Activated T-cell treated with anti-CD3 and anti-CD28 coated beads, Interleukin-2, amount 50 U/mL, for 4 hours (primary cell): ENCODE measurements around the gene MDK. TPM values are rescaled to one million over a fixed set of nuclear protein-coding genes. Genes with fewer than 3 reads are reported as not detected.

Experiments used
- ATAC-seq, 2 donors: fragments of 200-7000 bp; cut with Tn5 transposase; one replicate each; pipeline ENCODE4 v1.10.0; 2021
- DNase-seq: peaks from one replicate; pipeline ENCODE4 v3.0.0-alpha.2; 2020
- H3K27me3 Mint-ChIP-seq: one replicate; pipeline ENCODE4 v1.8.0; 2021; ENCODE audit warnings: low read depth, mixed read lengths
- H3K36me3 Mint-ChIP-seq: one replicate; pipeline ENCODE4 v1.8.0; 2022; ENCODE audit warnings: mixed read lengths; ENCODE audit not compliant: insufficient read depth
- H3K4me1 Mint-ChIP-seq: one replicate; pipeline ENCODE4 v1.8.0; 2021; ENCODE audit warnings: low read depth, mixed read lengths
- H3K4me3 Mint-ChIP-seq: one replicate; pipeline ENCODE4 v1.8.0; 2021; ENCODE audit warnings: mild to moderate bottlenecking, moderate library complexity, mixed read lengths
- H3K9me3 Mint-ChIP-seq: one replicate; pipeline ENCODE4 v1.8.0; 2021; ENCODE audit warnings: mixed read lengths
- total RNA-seq, 3 donors: library from RNA; stranded (reverse); gene quantifications; one replicate each; pipeline ENCODE4 v1.2.1, GENCODE V29; 2021

The MDK gene
- total RNA-seq, 3 donors from 2014 or later: 2.1 to 3.0 (median 2.9) TPM

- Mint-ChIP-seq H3K9me3 (no peaks in the 10 kb centered on the region), H3K4me1 (peaks cover 74% of the 10 kb centered on the region), H3K27me3 (no peaks in the 10 kb centered on the region), H3K4me3 (peak overlapping the region; percentile 22), H3K36me3 (peaks cover 4% of the 10 kb centered on the region)
- ATAC-seq (no peak), DNase-seq (no peak)
Measured at GRCh38 chr11:46357483-46357936, 24.0 kb upstream of the MDK start.

GRCh38 chr11:46359953-46360352, 21.5 kb upstream of the MDK start:
- H3K4me1 Mint-ChIP-seq: peaks cover 72% of the 10 kb centered on the region
- DNase-seq: no peak
- H3K4me3 Mint-ChIP-seq: no peak overlapping the region

DNA sequence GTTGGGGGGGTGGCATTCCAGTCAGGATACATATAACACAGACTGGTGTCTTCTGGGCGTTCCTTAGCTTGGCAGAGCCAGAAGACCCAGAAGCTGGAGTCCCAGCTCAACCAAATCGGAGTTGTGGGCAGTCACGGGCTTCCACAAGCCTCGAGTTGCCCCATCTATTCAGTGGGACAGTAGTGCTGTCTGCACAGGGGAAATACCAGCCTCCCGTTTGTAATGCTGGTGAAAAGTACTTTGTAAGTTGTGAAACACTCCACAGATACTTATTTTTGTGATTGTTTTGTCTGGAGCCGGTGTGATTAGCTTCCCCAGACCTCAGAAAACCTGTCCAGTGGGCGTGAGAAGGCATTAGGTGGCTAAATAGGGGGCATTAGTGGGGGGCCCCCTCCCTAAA, 20.6 kb upstream of the MDK start:
- H3K4me1 Mint-ChIP-seq: peaks cover 75% of the 10 kb centered on the region
- ATAC-seq: peak; percentile 34 to 42
- no peaks in the 10 kb centered on the region for H3K9me3 Mint-ChIP-seq

More at GRCh38 chr11:46359953-46360352, 21.5 kb upstream of the MDK start:
- Mint-ChIP-seq H3K36me3 (peaks cover 5% of the 10 kb centered on the region), H3K27me3 (no peaks in the 10 kb centered on the region), H3K9me3 (no peaks in the 10 kb centered on the region)
- ATAC-seq: no peak

DNA sequence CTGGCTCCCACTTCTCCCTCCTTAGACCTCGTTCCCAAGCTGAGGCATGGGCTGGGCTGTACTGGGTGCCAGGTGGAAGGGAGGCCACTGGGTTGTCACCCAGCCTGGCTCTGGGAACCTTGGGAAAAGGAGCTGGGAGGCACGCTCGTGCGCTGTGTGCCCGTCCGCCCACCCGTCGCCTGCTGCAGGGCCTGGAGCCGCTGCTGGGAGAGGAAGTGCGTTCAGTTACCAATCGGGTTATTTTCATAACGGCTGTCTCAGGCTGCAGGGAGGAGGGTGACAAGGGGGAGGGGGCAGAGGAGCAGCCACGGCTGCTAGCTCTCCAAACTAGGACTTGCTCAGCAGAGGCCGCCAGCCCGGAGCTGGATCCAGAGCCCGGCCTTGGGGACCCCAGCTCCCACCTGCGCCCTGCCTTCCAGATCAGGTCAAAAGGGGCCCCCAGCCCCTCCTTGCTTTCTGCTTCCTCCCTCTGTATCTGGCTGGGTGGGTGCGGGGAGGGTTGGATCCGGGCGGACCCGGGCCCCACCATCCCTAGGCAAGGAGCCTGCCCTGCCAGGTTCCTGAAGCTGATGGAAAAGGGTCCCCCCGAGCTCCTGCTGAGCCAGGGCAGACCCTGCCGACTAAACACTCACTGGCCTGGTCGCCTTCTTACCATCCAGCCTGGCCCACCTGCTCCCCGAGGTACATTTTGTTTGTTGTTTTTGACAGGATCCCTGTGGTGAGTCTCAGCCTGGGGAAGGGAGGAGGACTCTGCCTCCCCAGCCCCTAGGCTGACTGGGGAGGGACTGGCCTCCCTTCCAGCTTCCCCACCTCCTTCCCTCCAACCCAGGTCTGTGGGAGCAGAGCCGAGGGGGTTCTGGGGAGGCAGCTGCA, 19.9 kb upstream of the MDK start:
- peaks cover 70% of the 10 kb centered on the region for H3K4me1 Mint-ChIP-seq
- H3K27me3 Mint-ChIP-seq: no peaks in the 10 kb centered on the region
- H3K9me3 Mint-ChIP-seq: no peaks in the 10 kb centered on the region
- DNase-seq (peak; percentile 54), ATAC-seq (peak; percentile 95)
- H3K36me3 Mint-ChIP-seq: peaks cover 2% of the 10 kb centered on the region
- H3K4me3 Mint-ChIP-seq: peak overlapping the region; percentile 76

More for the DNA sequence above, 20.6 kb upstream of the MDK start:
- Mint-ChIP-seq H3K27me3 (no peaks in the 10 kb centered on the region), H3K36me3 (peaks cover 5% of the 10 kb centered on the region), H3K4me3 (peak overlapping the region; percentile 76)
- no peak for DNase-seq

GRCh38 chr11:46362156-46363030, 19.1 kb upstream of the MDK start:
- Mint-ChIP-seq H3K27me3 (no peaks in the 10 kb centered on the region), H3K36me3 (peaks cover 2% of the 10 kb centered on the region), H3K4me3 (peak overlapping the region; percentile 61), H3K4me1 (peaks cover 67% of the 10 kb centered on the region), H3K9me3 (no peaks in the 10 kb centered on the region)
- ATAC-seq: no peak
- DNase-seq: no peak

GRCh38 chr11:46363031-46363407, 18.4 kb upstream of the MDK start:
- peaks cover 2% of the 10 kb centered on the region for H3K36me3 Mint-ChIP-seq
- H3K9me3 Mint-ChIP-seq: no peaks in the 10 kb centered on the region
- peak overlapping the region; percentile 43 for H3K4me3 Mint-ChIP-seq
- DNase-seq (no peak), ATAC-seq (no peak)
- no peaks in the 10 kb centered on the region for H3K27me3 Mint-ChIP-seq
- H3K4me1 Mint-ChIP-seq: peaks cover 63% of the 10 kb centered on the region

- Mint-ChIP-seq H3K9me3 (no peaks in the 10 kb centered on the region), H3K4me1 (peaks cover 64% of the 10 kb centered on the region), H3K4me3 (no peak overlapping the region), H3K36me3 (peaks cover 2% of the 10 kb centered on the region), H3K27me3 (no peaks in the 10 kb centered on the region)
- ATAC-seq: no peak
- no peak for DNase-seq
Measured at GRCh38 chr11:46363455-46364005, 17.9 kb upstream of the MDK start.

- no peak for DNase-seq
- Mint-ChIP-seq H3K36me3 (peaks cover 4% of the 10 kb centered on the region), H3K9me3 (no peaks in the 10 kb centered on the region), H3K27me3 (no peaks in the 10 kb centered on the region), H3K4me1 (peaks cover 63% of the 10 kb centered on the region), H3K4me3 (no peak overlapping the region)
- ATAC-seq: no peak
Measured at GRCh38 chr11:46364056-46364455, 17.4 kb upstream of the MDK start.

GRCh38 chr11:46364791-46365190, 16.7 kb upstream of the MDK start:
- Mint-ChIP-seq H3K4me3 (no peak overlapping the region), H3K27me3 (no peaks in the 10 kb centered on the region), H3K4me1 (peaks cover 69% of the 10 kb centered on the region), H3K9me3 (no peaks in the 10 kb centered on the region), H3K36me3 (peaks cover 7% of the 10 kb centered on the region)
- DNase-seq (no peak), ATAC-seq (no peak)

- Mint-ChIP-seq H3K36me3 (peaks cover 11% of the 10 kb centered on the region), H3K4me1 (peaks cover 60% of the 10 kb centered on the region), H3K9me3 (no peaks in the 10 kb centered on the region), H3K27me3 (no peaks in the 10 kb centered on the region), H3K4me3 (no peak overlapping the region)
- ATAC-seq (no peak), DNase-seq (no peak)
Measured at GRCh38 chr11:46366260-46366659, 15.2 kb upstream of the MDK start.

DNA sequence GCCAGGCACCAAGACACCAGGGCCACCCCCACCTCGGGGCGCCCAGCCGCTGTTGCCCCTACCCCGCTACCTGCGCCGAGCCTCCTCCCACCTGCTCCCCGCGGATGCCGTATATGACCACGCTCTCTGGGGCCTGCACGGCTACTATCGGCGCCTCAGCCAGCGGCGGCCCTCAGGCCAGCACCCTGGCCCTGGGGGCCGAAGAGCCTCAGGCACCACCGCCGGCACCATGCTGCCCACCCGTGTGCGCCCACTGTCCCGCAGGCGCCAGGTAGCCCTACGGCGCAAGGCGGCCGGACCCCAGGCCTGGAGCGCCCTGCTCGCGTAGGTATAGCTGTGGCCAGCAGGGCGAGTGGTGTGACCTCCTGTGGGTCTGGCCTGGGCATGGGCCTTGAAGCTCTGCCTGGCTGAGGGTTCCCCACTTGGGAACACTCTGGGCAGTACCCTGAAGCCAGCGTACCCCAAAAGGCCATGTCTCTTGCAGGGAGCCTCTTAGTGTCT, 14.8 kb upstream of the MDK start:
- ATAC-seq: peak in 1 of 2 donors; percentile 2
- Mint-ChIP-seq H3K9me3 (no peaks in the 10 kb centered on the region), H3K4me3 (no peak overlapping the region), H3K36me3 (peaks cover 13% of the 10 kb centered on the region), H3K27me3 (no peaks in the 10 kb centered on the region), H3K4me1 (peaks cover 58% of the 10 kb centered on the region)
- no peak for DNase-seq

- peaks cover 13% of the 10 kb centered on the region for H3K36me3 Mint-ChIP-seq
- no peak overlapping the region for H3K4me3 Mint-ChIP-seq
- DNase-seq (peak; percentile 79), ATAC-seq (peak; percentile 87 to 88)
- H3K4me1 Mint-ChIP-seq: peaks cover 53% of the 10 kb centered on the region
- H3K27me3 Mint-ChIP-seq: no peaks in the 10 kb centered on the region
- no peaks in the 10 kb centered on the region for H3K9me3 Mint-ChIP-seq
Measured at GRCh38 chr11:46367244-46367915, 14.1 kb upstream of the MDK start.

GRCh38 chr11:46367916-46368267, 13.6 kb upstream of the MDK start:
- Mint-ChIP-seq H3K4me3 (no peak overlapping the region), H3K36me3 (peaks cover 13% of the 10 kb centered on the region), H3K4me1 (peaks cover 47% of the 10 kb centered on the region), H3K27me3 (no peaks in the 10 kb centered on the region), H3K9me3 (no peaks in the 10 kb centered on the region)
- ATAC-seq (no peak), DNase-seq (no peak)
